Psoas muscle (tissue), 8 donors: Measurements from ENCODE around the gene TBL1XR1. TPM values are rescaled to one million over a fixed set of nuclear protein-coding genes. Genes with fewer than 3 reads are reported as not detected.

Experiments used
- ATAC-seq, 4 donors: fragments of 200-7000 bp; cut with Tn5 transposase; one replicate each; pipeline ENCODE4 v1.9.1; 2020; ENCODE audit warnings: moderate library complexity in 3 of 4, mild to moderate bottlenecking in 2 of 4
- DNase-seq, 2 donors: peaks; one replicate each; pipeline ENCODE4 v3.0.0-alpha.2; 2020
- H3K27ac ChIP-seq: fragments of 200-600 bp; one replicate; pipeline ENCODE4 v1.8.0; 2022
- H3K27me3 ChIP-seq, 3 donors: fragments of 200-600 bp in 1 of 3; one replicate each; pipeline versions ENCODE4 v1.6.1 to v1.8.0; 2013 to 2022; ENCODE audit warnings: low read length in 2 of 3, mild to moderate bottlenecking in 2 of 3, moderate library complexity in 1 of 3; ENCODE audit not compliant: insufficient read depth in 3 of 3
- H3K36me3 ChIP-seq, 2 donors: fragments of 200-600 bp in 1 of 2; one replicate each; pipeline versions ENCODE4 v1.6.1 to v1.8.0; 2013 to 2022; ENCODE audit warnings: low read depth in 1 of 2, mild to moderate bottlenecking in 1 of 2, moderate library complexity in 1 of 2; ENCODE audit not compliant: insufficient read depth in 1 of 2
- H3K4me1 ChIP-seq: fragments of 200-600 bp; one replicate; pipeline ENCODE4 v1.8.0; 2022
- H3K4me3 ChIP-seq: fragments of 200-600 bp; one replicate; pipeline ENCODE4 v1.8.0; 2022; ENCODE audit warnings: mild to moderate bottlenecking
- H3K9me3 ChIP-seq: fragments of 200-600 bp; one replicate; pipeline ENCODE4 v1.8.0; 2022
- CTCF ChIP-seq: fragments of 200-600 bp; IDR thresholded peaks from one replicate; pipeline ENCODE4 v1.8.0; 2022; ENCODE audit warnings: antibody characterized with exemption
- WGBS, 3 donors: extraction: QIAGEN DNeasy Blood & Tissue Kit; methylation state at CpG; one replicate each; pipeline versions ENCODE4 v1.1.6 to v1.1.7; 2013; 5-methylcytosine and 5-hydroxymethylcytosine counted together
- intact Hi-C, 2 donors: fragments of 100-400 bp; cut with DNase I; formaldehyde crosslinking; loops; one replicate each; pipeline versions ENCODE4 v1.11.0 to v1.14.2; 2022
- polyA plus RNA-seq, 3 donors: library from polyadenylated mRNA; stranded (reverse); fragments of 200-250 nt; gene quantifications; one replicate each; pipeline ENCODE4 v1.2.3, GENCODE V29; 2013
- total RNA-seq, 4 donors: library from RNA; stranded (reverse); fragmentation: NEBNext Ultra II Directional in 2 of 4; extraction: Animal tissue kit (Norgen Biotek cat#: 25700) in 2 of 4; gene quantifications; one replicate each; pipeline versions ENCODE4 v1.2.1 to v1.2.4, GENCODE V29; 2021 to 2023
- donor health status: healthy with polysubstance abuse.
- donor health status: DM: no; HTN: no; CAD: no; lungs with moderate emphysema.
- donor health status: Bipolar disorder and iron deficiency.
- donor health status: healthy.
- donor health status: DM: yes; HTN: yes; CAD: no.
- donor health status: DM: no; HTN: no; CAD: no.
- donor health status: DM: no; HTN: no; CAD: no.
- donor health status: DM: yes; HTN: yes; CAD: no.

The TBL1XR1 gene
- total and polyA plus RNA-seq, 7 donors: 7.3 to 97.4 (median 58.6) TPM

- Histone ChIP-seq H3K4me1 (peaks cover under 1% of the 10 kb centered on the region), H3K9me3 (peaks cover 14% of the 10 kb centered on the region), H3K36me3 (peaks cover 0 to 3% of the 10 kb centered on the region in 2 donors), H3K27ac (no peak overlapping the region), H3K27me3 (no peaks in the 10 kb centered on the region), H3K4me3 (no peak overlapping the region)
- intact Hi-C loops: no loop called here
- DNase-seq: no peak
- no peak for ATAC-seq
- TF ChIP-seq CTCF: no peak
- 42 to 62% (median 54%) methylated on average over 1 of the region's 1 CpG for WGBS, 3 donors
Measured at GRCh38 chr3:177096615-177097014, 100.7 kb downstream of the TBL1XR1 start.

- intact Hi-C loops: no loop called here
- DNase-seq (no peak), ATAC-seq (no peak)
- no peak for TF ChIP-seq CTCF
- Histone ChIP-seq H3K36me3 (peaks cover 0 to 3% of the 10 kb centered on the region in 2 donors), H3K4me1 (peaks cover 7% of the 10 kb centered on the region), H3K9me3 (peaks cover 14% of the 10 kb centered on the region), H3K27ac (no peak overlapping the region), H3K4me3 (no peak overlapping the region), H3K27me3 (no peaks in the 10 kb centered on the region)
Measured at GRCh38 chr3:177093966-177094365, 103.3 kb downstream of the TBL1XR1 start.

- intact Hi-C loops: no loop called here
- Histone ChIP-seq H3K27me3 (no peaks in the 10 kb centered on the region), H3K27ac (no peak overlapping the region), H3K9me3 (peaks cover 14% of the 10 kb centered on the region), H3K4me1 (peaks cover 40% of the 10 kb centered on the region), H3K36me3 (peaks cover 0 to 3% of the 10 kb centered on the region in 2 donors), H3K4me3 (no peak overlapping the region)
- no peak for TF ChIP-seq CTCF
- DNase-seq: no peak
- ATAC-seq: no peak
- WGBS, 3 donors: 49 to 58% (median 52%) methylated on average over 1 of the region's 1 CpG
Measured at GRCh38 chr3:177089901-177090300, 107.4 kb downstream of the TBL1XR1 start.

GRCh38 chr3:177089110-177089509 is 108.2 kb downstream of the TBL1XR1 start:
- Histone ChIP-seq H3K27me3 (no peaks in the 10 kb centered on the region), H3K4me1 (peaks cover 48% of the 10 kb centered on the region), H3K27ac (no peak overlapping the region), H3K4me3 (no peak overlapping the region), H3K36me3 (peaks cover 0 to 3% of the 10 kb centered on the region in 2 donors), H3K9me3 (peaks cover 14% of the 10 kb centered on the region)
- ATAC-seq: peak in 1 of 4 donors; percentile 32
- no peak for DNase-seq
- WGBS, 3 donors: 71 to 79% (median 72%) methylated on average over 3 of the region's 3 CpGs
- intact Hi-C loops: no loop called here
- TF ChIP-seq CTCF: no peak

- 9 to 36% (median 35%) methylated on average over 2 of the region's 2 CpGs for WGBS, 3 donors
- intact Hi-C loops: no loop called here
- H3K9me3 ChIP-seq: no peaks in the 10 kb centered on the region
- H3K4me1 ChIP-seq: peaks cover 48% of the 10 kb centered on the region
- H3K36me3 ChIP-seq: no peaks in the 10 kb centered on the region
- H3K27me3 ChIP-seq: no peaks in the 10 kb centered on the region
- DNase-seq: no peak
- no peak overlapping the region for H3K4me3 ChIP-seq
- ATAC-seq: peak in 1 of 4 donors; percentile 46
- H3K27ac ChIP-seq: no peak overlapping the region
- no peak for TF ChIP-seq CTCF
Measured at GRCh38 chr3:177085794-177086193, 111.5 kb downstream of the TBL1XR1 start.
